MCF 10A (cell line): ENCODE data around the gene RAB11FIP5. TPM values are rescaled to one million over a fixed set of nuclear protein-coding genes. Genes with fewer than 3 reads are reported as not detected.

Source experiments
- BruUV-seq: library from RNA; stranded (reverse); fragments of 400-500 nt; replicated peaks from 2 replicates; lab custom pipeline; 2021; lab: Mats Ljungman, UMichigan
- CTCF ChIA-PET: fragments of 300-600 bp; sonication (Branson Sonifier 250); formaldehyde crosslinking; extraction: SDS; loops from one replicate; lab custom pipeline; 2021; ENCODE audit warnings: antibody characterized with exemption, inconsistent platforms; lab: Yijun Ruan, JAX
- POLR2A ChIA-PET: fragments of 300-600, 350-650 bp; sonication (Branson Sonifier 250); formaldehyde crosslinking; extraction: SDS; loops from one replicate; lab custom pipeline; 2020; ENCODE audit warnings: antibody characterized with exemption, inconsistent platforms; lab: Yijun Ruan, JAX
- DNase-seq: peaks from one replicate; pipeline ENCODE4 v3.0.0-alpha.2; 2018; ENCODE audit not compliant: unreplicated experiment
- H3K27ac Mint-ChIP-seq: one replicate; pipeline ENCODE4 v1.8.0; 2022; ENCODE audit warnings: mild to moderate bottlenecking, low read depth, mixed read lengths; ENCODE audit not compliant: unreplicated experiment
- H3K27me3 Mint-ChIP-seq: one replicate; pipeline ENCODE4 v1.8.0; 2022; ENCODE audit warnings: mixed read lengths; ENCODE audit not compliant: insufficient read depth, unreplicated experiment
- H3K36me3 Mint-ChIP-seq: one replicate; pipeline ENCODE4 v1.8.0; 2022; ENCODE audit warnings: mild to moderate bottlenecking, moderate library complexity, mixed read lengths; ENCODE audit not compliant: insufficient read depth, unreplicated experiment
- H3K4me1 Mint-ChIP-seq: one replicate; pipeline ENCODE4 v1.8.0; 2022; ENCODE audit warnings: mixed read lengths; ENCODE audit not compliant: insufficient read depth, unreplicated experiment
- H3K4me3 Mint-ChIP-seq: one replicate; pipeline ENCODE4 v1.8.0; 2022; ENCODE audit warnings: mild to moderate bottlenecking, moderate library complexity, mixed read lengths; ENCODE audit not compliant: unreplicated experiment
- H3K9me3 Mint-ChIP-seq: one replicate; pipeline ENCODE4 v1.8.0; 2022; ENCODE audit warnings: mixed read lengths; ENCODE audit not compliant: unreplicated experiment
- intact Hi-C: fragments of 100-400 bp; cut with micrococcal nuclease; formaldehyde crosslinking; loops from 2 replicates; pipeline ENCODE4 v1.14.1; 2022
- total RNA-seq: library from RNA; stranded (reverse); gene quantifications from 2 replicates; pipeline ENCODE4 v1.2.3, GENCODE V29; 2022
- TF ChIP-seq, protein P1 (sequence below): fragments of 200-600 bp; IDR thresholded peaks from one replicate; pipeline ENCODE4 v1.8.0; 2022; ENCODE audit warnings: antibody characterized with exemption, mild to moderate bottlenecking; ENCODE audit not compliant: unreplicated experiment

RAB11FIP5 gene
- total RNA-seq, 1 experiment from 2014 or later, result 36.9 TPM

GRCh38 chr2:73050121-73050545 lies 62.6 kb downstream of the RAB11FIP5 start:
- CTCF ChIA-PET, result no interaction called here
- H3K36me3 Mint-ChIP-seq, result peaks cover 12% of the 10 kb centered on the region
- H3K4me3 Mint-ChIP-seq, result no peak overlapping the region
- H3K27me3 Mint-ChIP-seq, result no peaks in the 10 kb centered on the region
- H3K27ac Mint-ChIP-seq, result no peak overlapping the region
- BruUV-seq, result no TSS peak
- DNase-seq, result no peak
- intact Hi-C loops, result no loop called here
- H3K4me1 Mint-ChIP-seq, result peaks cover 5% of the 10 kb centered on the region
- POLR2A ChIA-PET, result no interaction called here
- no peaks in the 10 kb centered on the region for H3K9me3 Mint-ChIP-seq
- TF ChIP-seq, protein P1, sequence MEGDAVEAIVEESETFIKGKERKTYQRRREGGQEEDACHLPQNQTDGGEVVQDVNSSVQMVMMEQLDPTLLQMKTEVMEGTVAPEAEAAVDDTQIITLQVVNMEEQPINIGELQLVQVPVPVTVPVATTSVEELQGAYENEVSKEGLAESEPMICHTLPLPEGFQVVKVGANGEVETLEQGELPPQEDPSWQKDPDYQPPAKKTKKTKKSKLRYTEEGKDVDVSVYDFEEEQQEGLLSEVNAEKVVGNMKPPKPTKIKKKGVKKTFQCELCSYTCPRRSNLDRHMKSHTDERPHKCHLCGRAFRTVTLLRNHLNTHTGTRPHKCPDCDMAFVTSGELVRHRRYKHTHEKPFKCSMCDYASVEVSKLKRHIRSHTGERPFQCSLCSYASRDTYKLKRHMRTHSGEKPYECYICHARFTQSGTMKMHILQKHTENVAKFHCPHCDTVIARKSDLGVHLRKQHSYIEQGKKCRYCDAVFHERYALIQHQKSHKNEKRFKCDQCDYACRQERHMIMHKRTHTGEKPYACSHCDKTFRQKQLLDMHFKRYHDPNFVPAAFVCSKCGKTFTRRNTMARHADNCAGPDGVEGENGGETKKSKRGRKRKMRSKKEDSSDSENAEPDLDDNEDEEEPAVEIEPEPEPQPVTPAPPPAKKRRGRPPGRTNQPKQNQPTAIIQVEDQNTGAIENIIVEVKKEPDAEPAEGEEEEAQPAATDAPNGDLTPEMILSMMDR, result no peak

DNA sequence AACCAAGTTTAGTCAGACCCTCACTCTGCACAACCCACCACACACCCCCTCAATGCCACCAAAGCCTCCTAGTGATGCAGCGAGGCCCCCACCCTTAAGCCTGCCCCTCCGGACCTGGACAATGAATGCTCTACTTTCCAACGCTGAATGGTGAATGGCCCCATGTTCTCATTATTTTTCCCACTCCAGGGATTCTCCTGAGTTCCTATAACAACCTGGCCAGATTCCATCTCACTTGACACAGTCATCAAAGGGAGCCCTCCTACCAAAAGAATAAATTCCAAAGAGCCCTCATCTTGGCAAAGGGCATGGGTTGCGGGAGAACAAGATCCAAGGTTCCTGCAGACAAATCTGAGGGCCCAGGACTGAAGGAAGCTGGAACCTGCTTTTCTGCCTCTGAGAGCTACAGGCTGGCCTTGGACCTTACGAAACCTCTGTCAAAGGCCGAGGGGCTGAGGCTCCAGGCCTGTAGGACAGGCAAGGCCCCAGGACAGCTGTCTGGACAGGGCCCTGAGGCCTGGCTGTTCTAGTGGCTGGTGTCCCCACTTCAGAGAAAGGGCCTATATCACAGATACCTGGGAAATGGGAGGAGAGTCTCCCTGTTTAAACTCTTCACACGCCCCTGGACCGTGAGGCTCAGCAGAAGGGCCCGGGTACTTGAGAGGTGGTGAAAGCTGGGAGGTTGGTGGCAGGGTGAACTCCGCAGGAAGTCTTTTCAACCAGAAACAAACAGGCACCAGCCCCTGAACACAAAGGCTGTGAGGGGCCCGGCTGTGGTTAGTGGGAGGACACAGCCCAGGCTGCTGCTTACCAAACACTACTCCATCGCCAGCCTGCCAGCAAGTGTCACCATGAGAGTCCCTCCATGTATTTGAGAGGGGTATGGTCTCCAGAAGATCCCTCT lies 68.6 kb downstream of the RAB11FIP5 start:
- H3K4me1 Mint-ChIP-seq, result no peaks in the 10 kb centered on the region
- POLR2A ChIA-PET, result interaction anchor here (0.5 kb wide), 1 partner anchor 26 kb away, joined by 3 read pairs; no protein-coding TSS in a partner anchor
- no peak overlapping the region for H3K4me3 Mint-ChIP-seq
- TF ChIP-seq, protein P1, result no peak
- no peaks in the 10 kb centered on the region for H3K9me3 Mint-ChIP-seq
- no peak overlapping the region for H3K27ac Mint-ChIP-seq
- BruUV-seq, result no TSS peak
- no peak for DNase-seq
- CTCF ChIA-PET, result interaction anchor here (0.6 to 1.2 kb wide), 3 partner anchors 51 to 212 kb away, joined by 3 read pairs; no protein-coding TSS in a partner anchor
- H3K27me3 Mint-ChIP-seq, result no peaks in the 10 kb centered on the region
- intact Hi-C loops, result no loop called here
- peaks cover 2% of the 10 kb centered on the region for H3K36me3 Mint-ChIP-seq

- no peaks in the 10 kb centered on the region for H3K9me3 Mint-ChIP-seq
- no peaks in the 10 kb centered on the region for H3K4me1 Mint-ChIP-seq
- no peaks in the 10 kb centered on the region for H3K27me3 Mint-ChIP-seq
- no peak for DNase-seq
- H3K27ac Mint-ChIP-seq, result no peak overlapping the region
- intact Hi-C loops, result no loop called here
- ChIA-PET CTCF (interaction anchor here (0.6 to 1.2 kb wide), 4 partner anchors 16 to 213 kb away, joined by 3 read pairs; no protein-coding TSS in a partner anchor), POLR2A (no interaction called here)
- no peaks in the 10 kb centered on the region for H3K36me3 Mint-ChIP-seq
- BruUV-seq, result no TSS peak
- TF ChIP-seq, protein P1, result no peak
- H3K4me3 Mint-ChIP-seq, result no peak overlapping the region
Observed at GRCh38 chr2:73043276-73043675, 69.5 kb downstream of the RAB11FIP5 start.

DNA sequence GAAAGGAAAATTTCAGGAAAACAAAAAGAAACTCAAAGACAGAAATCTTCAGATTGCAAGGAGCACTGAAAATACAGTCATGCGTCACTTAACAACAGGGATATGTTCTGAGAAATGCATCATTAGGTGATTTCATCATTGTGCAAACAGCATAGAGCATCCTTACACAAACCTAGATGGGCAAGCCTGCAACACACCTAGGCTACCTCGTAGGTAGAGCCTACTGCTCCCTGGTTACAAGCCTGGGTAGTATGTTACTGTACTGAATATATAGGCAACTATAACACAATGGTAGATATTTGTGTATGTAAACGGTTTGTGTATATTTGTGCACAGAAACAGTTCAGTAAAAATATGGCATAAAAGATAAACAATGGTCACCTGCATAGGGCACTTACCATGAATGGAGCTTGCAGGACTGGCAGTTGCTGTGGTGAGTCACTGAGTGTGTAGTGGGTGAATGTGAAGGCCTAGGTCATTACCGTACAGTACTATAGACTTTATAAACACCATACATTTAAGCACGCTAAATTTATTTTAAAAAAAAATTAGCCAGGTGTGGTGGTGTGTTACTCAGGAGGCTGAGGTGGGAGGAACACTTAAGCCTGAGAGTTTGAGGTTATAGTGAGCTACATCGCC lies 74.7 kb downstream of the RAB11FIP5 start:
- intact Hi-C loops, result no loop called here
- BruUV-seq, result no TSS peak
- Mint-ChIP-seq H3K36me3 (no peaks in the 10 kb centered on the region), H3K4me1 (no peaks in the 10 kb centered on the region), H3K27ac (no peak overlapping the region), H3K9me3 (no peaks in the 10 kb centered on the region), H3K4me3 (no peak overlapping the region), H3K27me3 (no peaks in the 10 kb centered on the region)
- CTCF ChIA-PET, result interaction anchor here (0.5 to 1.0 kb wide), 4 partner anchors 10 to 356 kb away, joined by 3 read pairs; no protein-coding TSS in a partner anchor
- POLR2A ChIA-PET, result no interaction called here
- TF ChIP-seq, protein P1, result no peak
- DNase-seq, result no peak
